Panc1 (cell line): Measurements from ENCODE around the gene AP3M1.

Source experiments
- POLR2AphosphoS5 ChIP-seq: IDR thresholded peaks from 2 replicates; pipeline ENCODE4 v1.6.1; 2012; ENCODE audit warnings: mild to moderate bottlenecking, low read depth, low read length, moderate library complexity
- SIN3A ChIP-seq: IDR thresholded peaks from 2 replicates; pipeline ENCODE4 v1.6.1; 2012; ENCODE audit warnings: low read depth, mild to moderate bottlenecking, low read length, moderate library complexity, borderline replicate concordance; ENCODE audit not compliant: insufficient read depth
- TCF7L2 ChIP-seq: IDR thresholded peaks from 2 replicates; pipeline ENCODE4 v1.6.1; 2011; ENCODE audit warnings: mild to moderate bottlenecking, low read depth, low read length, inconsistent platforms
- TF ChIP-seq, protein P1 (sequence below): fragments of 450-650 bp; IDR thresholded peaks from 2 replicates; pipeline ENCODE4 v1.5.1; 2017; ENCODE audit warnings: mild to moderate bottlenecking
- TF ChIP-seq, protein P2 (sequence below), 2 experiments: IDR thresholded peaks; 2 replicates each; pipeline ENCODE4 v1.6.1; 2011 to 2012; ENCODE audit warnings: low read depth in 2 of 2, control low read depth in 1 of 2, low read length in 1 of 2, mild to moderate bottlenecking in 1 of 2, moderate library complexity in 1 of 2; ENCODE audit not compliant: insufficient read depth in 1 of 2

DNA sequence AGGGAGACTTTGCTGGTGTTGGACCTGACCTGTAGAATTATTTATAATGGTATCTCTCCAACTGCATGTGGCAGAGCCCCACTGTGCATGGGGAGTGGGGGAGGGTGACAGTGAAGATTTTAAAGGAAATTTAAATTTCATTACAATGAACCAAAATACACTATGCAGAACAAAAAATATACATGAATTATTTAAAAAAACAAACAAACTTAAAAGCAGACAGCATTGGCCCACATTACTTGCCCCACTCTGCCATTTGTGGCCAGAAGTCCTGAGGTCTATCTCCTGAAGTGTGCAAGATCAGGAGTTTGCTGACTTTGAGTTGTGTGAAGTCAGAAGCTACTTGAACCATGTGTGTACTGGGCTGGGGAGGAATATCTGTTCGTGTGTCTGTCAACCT, 40.5 kb downstream of the AP3M1 start:
- TF ChIP-seq, protein P1, sequence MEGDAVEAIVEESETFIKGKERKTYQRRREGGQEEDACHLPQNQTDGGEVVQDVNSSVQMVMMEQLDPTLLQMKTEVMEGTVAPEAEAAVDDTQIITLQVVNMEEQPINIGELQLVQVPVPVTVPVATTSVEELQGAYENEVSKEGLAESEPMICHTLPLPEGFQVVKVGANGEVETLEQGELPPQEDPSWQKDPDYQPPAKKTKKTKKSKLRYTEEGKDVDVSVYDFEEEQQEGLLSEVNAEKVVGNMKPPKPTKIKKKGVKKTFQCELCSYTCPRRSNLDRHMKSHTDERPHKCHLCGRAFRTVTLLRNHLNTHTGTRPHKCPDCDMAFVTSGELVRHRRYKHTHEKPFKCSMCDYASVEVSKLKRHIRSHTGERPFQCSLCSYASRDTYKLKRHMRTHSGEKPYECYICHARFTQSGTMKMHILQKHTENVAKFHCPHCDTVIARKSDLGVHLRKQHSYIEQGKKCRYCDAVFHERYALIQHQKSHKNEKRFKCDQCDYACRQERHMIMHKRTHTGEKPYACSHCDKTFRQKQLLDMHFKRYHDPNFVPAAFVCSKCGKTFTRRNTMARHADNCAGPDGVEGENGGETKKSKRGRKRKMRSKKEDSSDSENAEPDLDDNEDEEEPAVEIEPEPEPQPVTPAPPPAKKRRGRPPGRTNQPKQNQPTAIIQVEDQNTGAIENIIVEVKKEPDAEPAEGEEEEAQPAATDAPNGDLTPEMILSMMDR, result no peak
- TF ChIP-seq POLR2AphosphoS5, result no peak
- TF ChIP-seq SIN3A, result no peak
- TF ChIP-seq, protein P2, sequence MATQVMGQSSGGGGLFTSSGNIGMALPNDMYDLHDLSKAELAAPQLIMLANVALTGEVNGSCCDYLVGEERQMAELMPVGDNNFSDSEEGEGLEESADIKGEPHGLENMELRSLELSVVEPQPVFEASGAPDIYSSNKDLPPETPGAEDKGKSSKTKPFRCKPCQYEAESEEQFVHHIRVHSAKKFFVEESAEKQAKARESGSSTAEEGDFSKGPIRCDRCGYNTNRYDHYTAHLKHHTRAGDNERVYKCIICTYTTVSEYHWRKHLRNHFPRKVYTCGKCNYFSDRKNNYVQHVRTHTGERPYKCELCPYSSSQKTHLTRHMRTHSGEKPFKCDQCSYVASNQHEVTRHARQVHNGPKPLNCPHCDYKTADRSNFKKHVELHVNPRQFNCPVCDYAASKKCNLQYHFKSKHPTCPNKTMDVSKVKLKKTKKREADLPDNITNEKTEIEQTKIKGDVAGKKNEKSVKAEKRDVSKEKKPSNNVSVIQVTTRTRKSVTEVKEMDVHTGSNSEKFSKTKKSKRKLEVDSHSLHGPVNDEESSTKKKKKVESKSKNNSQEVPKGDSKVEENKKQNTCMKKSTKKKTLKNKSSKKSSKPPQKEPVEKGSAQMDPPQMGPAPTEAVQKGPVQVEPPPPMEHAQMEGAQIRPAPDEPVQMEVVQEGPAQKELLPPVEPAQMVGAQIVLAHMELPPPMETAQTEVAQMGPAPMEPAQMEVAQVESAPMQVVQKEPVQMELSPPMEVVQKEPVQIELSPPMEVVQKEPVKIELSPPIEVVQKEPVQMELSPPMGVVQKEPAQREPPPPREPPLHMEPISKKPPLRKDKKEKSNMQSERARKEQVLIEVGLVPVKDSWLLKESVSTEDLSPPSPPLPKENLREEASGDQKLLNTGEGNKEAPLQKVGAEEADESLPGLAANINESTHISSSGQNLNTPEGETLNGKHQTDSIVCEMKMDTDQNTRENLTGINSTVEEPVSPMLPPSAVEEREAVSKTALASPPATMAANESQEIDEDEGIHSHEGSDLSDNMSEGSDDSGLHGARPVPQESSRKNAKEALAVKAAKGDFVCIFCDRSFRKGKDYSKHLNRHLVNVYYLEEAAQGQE (IDR thresholded peaks at IDR 0.05; ENCODE audit: insufficient read depth in 1 of 2, low read depth in 2 of 2, low read length in 1 of 2), result no peak
- TF ChIP-seq TCF7L2, result no peak
